ENCODE data around the gene PPP2R3C. TPM values are rescaled to one million over a fixed set of nuclear protein-coding genes. Genes with fewer than 3 reads are reported as not detected.

The PPP2R3C gene
- total and polyA plus RNA-seq, 2 of the 13 experiments (the other 11 are each of a cell fraction or from before 2014, with no cell fraction given), result 63.4 to 102 TPM

DNA sequence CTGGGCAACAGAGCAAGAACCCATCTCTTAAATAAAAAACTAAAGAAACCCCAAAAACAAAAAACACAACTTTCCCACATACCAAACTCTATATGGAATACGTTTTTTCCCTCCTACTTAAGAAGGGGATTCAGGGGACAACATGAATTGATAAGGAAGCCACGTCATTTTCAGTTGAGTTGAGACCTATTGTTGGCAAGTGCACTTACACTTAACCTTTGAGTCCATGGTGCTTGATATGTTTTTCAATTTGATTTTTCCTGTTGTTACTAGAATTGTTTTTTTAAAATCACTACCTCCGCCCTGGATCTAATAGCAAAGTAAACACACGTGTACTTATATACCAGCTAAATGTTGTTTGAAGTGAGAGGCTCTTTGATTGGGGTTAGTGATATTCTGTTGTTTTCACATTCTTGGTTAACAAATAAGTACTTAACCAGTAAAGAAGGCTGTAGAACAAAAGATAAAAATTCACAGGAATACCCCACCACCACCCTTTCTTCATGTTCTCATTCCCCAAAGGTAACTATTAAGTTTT, 73.7 kb downstream of the PPP2R3C start:
- no peak for TF ChIP-seq NR2F6 (IDR thresholded peaks at IDR 0.05)
- TF ChIP-seq NR2F6 (CRISPR knock-in tag; IDR thresholded peaks at IDR 0.05), result no peak
- TF ChIP-seq, protein P1, sequence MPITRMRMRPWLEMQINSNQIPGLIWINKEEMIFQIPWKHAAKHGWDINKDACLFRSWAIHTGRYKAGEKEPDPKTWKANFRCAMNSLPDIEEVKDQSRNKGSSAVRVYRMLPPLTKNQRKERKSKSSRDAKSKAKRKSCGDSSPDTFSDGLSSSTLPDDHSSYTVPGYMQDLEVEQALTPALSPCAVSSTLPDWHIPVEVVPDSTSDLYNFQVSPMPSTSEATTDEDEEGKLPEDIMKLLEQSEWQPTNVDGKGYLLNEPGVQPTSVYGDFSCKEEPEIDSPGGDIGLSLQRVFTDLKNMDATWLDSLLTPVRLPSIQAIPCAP (CRISPR knock-in tag; IDR thresholded peaks at IDR 0.05; ENCODE audit: low read depth), result no peak
- no peak for TF ChIP-seq SOX6 (IDR thresholded peaks at IDR 0.05)
- TF ChIP-seq SOX6 (CRISPR knock-in tag; IDR thresholded peaks at IDR 0.05), result 0 out of 2 replicates have a peak, but pooled peaks have one; percentile 6
- no peak for TF ChIP-seq SOX13 (IDR thresholded peaks at IDR 0.05)
- TF ChIP-seq SOX13 (CRISPR knock-in tag; conservative IDR thresholded peaks at IDR 0.05 in 1 of 2, IDR thresholded peaks at IDR 0.05 in 1 of 2), result peak in 1 of 2 experiments; percentile 58; a peak in 2 of 4 replicates
- TF ChIP-seq ZNF10 (CRISPR knock-in tag; IDR thresholded peaks at IDR 0.05; ENCODE audit: borderline replicate concordance, low read depth), result no peak
- TF ChIP-seq SIX1 (CRISPR knock-in tag; IDR thresholded peaks at IDR 0.05; ENCODE audit: borderline replicate concordance), result peak; percentile 45; the same call in 1 of the 2 replicates
- peak; percentile 26; the same call in 1 of the 2 replicates for TF ChIP-seq RBFOX2 (IDR thresholded peaks at IDR 0.05; ENCODE audit: low read depth, low read length)
- TF ChIP-seq FOXA3 (CRISPR knock-in tag; IDR thresholded peaks at IDR 0.05), result 0 out of 2 replicates have a peak, but pooled peaks have one; percentile 15
- no peak for TF ChIP-seq SMARCE1 (IDR thresholded peaks at IDR 0.05; ENCODE audit: borderline replicate concordance)
- no peak for TF ChIP-seq AHR (CRISPR knock-in tag; IDR thresholded peaks at IDR 0.05)
- peak; percentile 14 for TF ChIP-seq HNRNPK (IDR thresholded peaks at IDR 0.05; ENCODE audit: low read depth, low read length, poor library complexity, severe bottlenecking)
- peak; percentile 0; the same call in 1 of the 2 replicates for TF ChIP-seq THAP11 (CRISPR knock-in tag; IDR thresholded peaks at IDR 0.05)
- TF ChIP-seq FOXP1 (IDR thresholded peaks at IDR 0.05), result no peak
- peak; percentile 57; the same call in 1 of the 2 replicates for TF ChIP-seq FOXP1 (CRISPR knock-in tag; IDR thresholded peaks at IDR 0.05)
- TF ChIP-seq ZNF326 (CRISPR knock-in tag; IDR thresholded peaks at IDR 0.05; ENCODE audit: borderline replicate concordance), result no peak
- TF ChIP-seq THYN1 (CRISPR knock-in tag; IDR thresholded peaks at IDR 0.05; ENCODE audit: borderline replicate concordance, low read depth), result 0 out of 2 replicates have a peak, but pooled peaks have one; percentile 34
- 72% methylated on average over 4 of the region's 4 CpGs for WGBS (ENCODE audit: low lambda C conversion rate)
- Histone ChIP-seq H3K9me3 (ENCODE audit: low read length) (no peaks in the 10 kb centered on the region), H3K79me2 (ENCODE audit: insufficient read depth, low read length) (peaks cover 19% of the 10 kb centered on the region), H3K36me3 (replicated peaks in 1 of 2; ENCODE audit: control insufficient read depth in 1 of 2, insufficient read depth in 2 of 2, low read length in 2 of 2) (peaks cover 0 to 4% of the 10 kb centered on the region in 2 experiments; a peak in 1 of 5 replicates), H3K27ac (ENCODE audit: extremely low read length, insufficient read depth, low read length) (no peak overlapping the region), H4K20me1 (ENCODE audit: insufficient read depth, low read length) (no peaks in the 10 kb centered on the region), H3K27me3 (ENCODE audit: control insufficient read depth in 1 of 2, insufficient read depth in 2 of 2, low read length in 2 of 2) (no peaks in the 10 kb centered on the region; a peak in 1 of 5 replicates), H3K4me3 (replicated peaks in 1 of 3; ENCODE audit: insufficient read depth in 1 of 3, low read depth in 2 of 3, low read length in 3 of 3) (peak overlapping the region in 1 of 3 experiments; percentile 3; a peak in 2 of 6 replicates), H2AFZ (ENCODE audit: low read length) (no peak overlapping the region), H3K4me2 (ENCODE audit: low read depth, low read length) (peak overlapping the region; percentile 96), H3K9ac (ENCODE audit: insufficient read depth, low read depth, low read length) (peak overlapping the region; percentile 4; the same call in 1 of the 2 replicates), H3K4me1 (ENCODE audit: insufficient read depth, low read length) (peaks cover 62% of the 10 kb centered on the region)
- no peak for ATAC-seq
- peak; percentile 26 for DNase-seq (ENCODE audit: low spot score)
- POLR2A ChIA-PET, result interaction anchor here (2.0 to 3.4 kb wide), 3 partner anchors 10 to 356 kb away, joined by 5 to 21 read pairs (median 19); partner anchors contain the start of genes NFKBIA and PSMA6
- no TSS peak for BruUV-seq (replicated peaks)
- CTCF ChIA-PET (ENCODE audit: low intra/inter-chr PET ratio, low total read pairs), result no interaction called here
- intact Hi-C loops (cut with micrococcal nuclease; ENCODE audit: unreplicated experiment) (loop anchor here (5.0 to 10.0 kb wide), 3 partner anchors 247 to 757 kb away; partner anchors contain the start of genes PSMA6 and RALGAPA1), in situ Hi-C loops (cut with HindIII; ENCODE audit: extremely low pct_ligation_motif_present, low pct_unique_long_range_greater_than_20kb) (loop anchor here (5.0 kb wide), 1 partner anchor 66 kb away; the partner anchor contains the start of gene SRP54)
- no peak for FAIRE-seq
